CD1c-positive myeloid dendritic cell (primary cell): Measurements from ENCODE around the gene PPP6R3.
"Not testable (repeated sequence)": the region's sequence is repeated elsewhere in the genome, so short reads cannot be mapped to it uniquely, and the experiment has no call there.

Experiments
- DNase-seq: peaks from one replicate; pipeline ENCODE4 v3.0.0-alpha.2; 2016; ENCODE audit errors: extremely low spot score

The PPP6R3 gene

GRCh38 chr11:68525336-68525735 lies 64.8 kb downstream of the PPP6R3 start:
- no peak for DNase-seq

- DNase-seq: no peak
These were observed 65.4 kb downstream of the PPP6R3 start for GRCh38 chr11:68525930-68526329.

- DNase-seq: no peak
These were observed 67.0 kb downstream of the PPP6R3 start for GRCh38 chr11:68527585-68527984.

GRCh38 chr11:68528630-68529029 lies 68.1 kb downstream of the PPP6R3 start:
- DNase-seq: no peak

GRCh38 chr11:68531129-68531693 lies 70.7 kb downstream of the PPP6R3 start:
- no peak for DNase-seq

- DNase-seq: no peak
These were observed 72.3 kb downstream of the PPP6R3 start for GRCh38 chr11:68532727-68533369.

DNA sequence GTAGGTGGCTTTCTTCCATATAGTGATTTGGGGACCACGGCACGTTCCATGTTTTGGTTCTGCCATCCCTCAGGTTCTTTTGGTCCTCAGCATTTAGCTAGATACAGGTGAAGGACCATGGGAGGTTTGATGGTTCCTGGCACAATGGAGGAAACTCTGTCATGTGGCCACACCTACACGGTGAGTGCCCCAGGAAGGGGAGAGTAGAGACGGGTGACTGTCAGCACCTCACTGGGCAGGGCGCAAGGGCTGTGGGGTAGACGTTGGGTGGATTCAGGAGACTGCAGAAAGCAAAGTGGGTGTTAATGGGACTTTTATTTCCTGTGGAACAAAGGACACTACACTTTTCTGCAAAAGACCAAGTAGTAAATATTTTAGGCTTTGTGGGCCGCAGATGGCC lies 73.4 kb downstream of the PPP6R3 start:
- no peak for DNase-seq

- DNase-seq: no peak
These were observed 74.5 kb downstream of the PPP6R3 start for GRCh38 chr11:68535098-68535497.

- no peak for DNase-seq
These were observed 76.2 kb downstream of the PPP6R3 start for GRCh38 chr11:68536706-68537105.

DNA sequence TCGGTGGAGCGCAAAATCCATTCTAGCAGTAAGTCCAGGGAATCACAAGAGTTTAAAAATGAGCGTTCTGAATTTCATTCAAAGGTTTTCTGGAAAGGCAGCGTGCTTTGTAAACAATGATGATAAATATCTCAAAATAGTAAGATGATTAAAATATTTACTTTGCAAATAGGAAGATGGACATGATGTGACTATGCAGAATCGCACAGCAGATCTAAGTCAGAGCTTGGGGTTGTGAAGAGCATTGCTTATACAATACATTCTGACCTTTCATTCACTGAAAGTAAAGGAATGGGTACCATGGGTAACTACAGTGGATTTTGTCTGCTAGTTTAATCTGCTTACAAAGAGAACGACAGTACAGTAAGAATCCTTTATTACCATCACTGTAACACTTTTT lies 77.5 kb downstream of the PPP6R3 start:
- no peak for DNase-seq

DNA sequence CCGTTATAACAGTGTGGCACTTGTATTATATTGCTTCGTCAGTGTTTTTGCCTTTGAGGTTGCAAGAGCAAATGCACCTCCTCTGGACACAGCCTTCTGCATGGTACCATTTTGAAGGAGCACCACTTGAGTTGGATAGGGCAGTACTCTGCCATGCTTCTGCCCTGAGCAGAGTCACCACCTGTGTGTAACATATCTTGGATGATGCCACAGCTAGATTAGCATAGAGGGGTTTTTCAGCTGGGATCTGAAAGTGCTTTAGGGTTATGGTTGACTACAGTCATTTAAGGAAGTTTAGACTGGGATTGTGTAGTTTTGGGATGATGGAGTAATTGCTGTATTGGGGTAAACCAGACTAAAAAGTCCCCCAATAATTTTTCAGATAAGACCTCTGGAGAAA lies 78.8 kb downstream of the PPP6R3 start:
- DNase-seq: no peak

DNA sequence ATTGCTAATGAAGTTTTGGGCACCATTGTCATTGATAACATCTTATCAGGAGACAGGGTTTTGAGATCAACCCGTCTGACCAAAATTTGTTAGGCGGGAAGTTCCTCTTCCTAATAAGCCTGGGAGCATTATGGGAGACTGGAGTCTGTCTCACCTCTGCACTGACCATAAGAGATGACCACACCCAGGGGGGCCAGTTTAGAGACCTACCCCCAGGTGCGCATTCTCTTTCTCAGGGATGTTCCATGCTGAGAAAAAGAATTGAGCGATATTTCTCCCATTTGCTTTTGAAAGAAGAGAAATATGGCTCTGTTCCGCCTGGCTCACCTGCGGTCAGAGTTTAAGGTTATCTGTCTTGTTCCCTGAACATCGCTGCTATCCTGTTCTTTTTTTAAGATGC lies 80.0 kb downstream of the PPP6R3 start:
- not testable (repeated sequence) for DNase-seq

DNA sequence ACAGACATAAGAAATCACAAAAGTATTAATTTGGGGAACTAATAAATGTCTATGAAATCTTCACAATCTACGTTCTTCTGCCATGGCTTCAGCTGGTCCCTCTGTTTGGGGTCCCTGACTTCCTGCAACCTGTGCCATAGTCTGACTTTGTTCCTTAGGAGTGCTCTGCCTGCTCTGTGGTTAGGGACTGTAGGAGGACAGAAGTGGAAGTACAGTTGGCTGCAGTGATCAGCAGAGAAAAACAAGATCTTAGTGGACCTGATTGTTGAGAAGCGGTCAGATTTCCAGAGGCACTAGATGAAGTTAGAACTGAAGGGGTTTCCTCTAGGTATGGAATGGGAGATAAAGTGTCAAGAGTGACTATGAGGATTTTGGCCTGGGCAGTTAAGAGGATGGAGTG lies 80.6 kb downstream of the PPP6R3 start:
- DNase-seq: peak; percentile 42

DNA sequence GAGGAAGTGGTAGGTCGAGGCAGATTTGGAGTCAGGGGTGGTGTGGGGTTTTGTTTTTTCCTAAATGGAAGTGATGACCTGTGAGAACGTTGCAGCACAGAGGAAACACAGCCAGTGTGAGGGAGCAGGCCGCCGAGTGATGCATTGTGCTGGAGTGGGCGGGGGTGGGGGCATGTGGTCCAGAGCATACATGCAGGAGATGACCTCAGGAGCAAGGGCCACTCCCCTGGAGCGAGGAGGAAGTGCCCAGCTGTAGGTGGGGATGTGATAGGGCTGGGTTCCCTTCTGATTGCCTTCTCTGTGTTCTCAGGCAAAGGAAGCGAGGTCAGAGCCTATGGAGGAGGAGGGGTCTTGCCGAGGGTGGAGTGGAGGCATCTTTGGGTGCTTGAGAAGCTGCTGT lies 81.4 kb downstream of the PPP6R3 start:
- DNase-seq: peak; percentile 82

DNA sequence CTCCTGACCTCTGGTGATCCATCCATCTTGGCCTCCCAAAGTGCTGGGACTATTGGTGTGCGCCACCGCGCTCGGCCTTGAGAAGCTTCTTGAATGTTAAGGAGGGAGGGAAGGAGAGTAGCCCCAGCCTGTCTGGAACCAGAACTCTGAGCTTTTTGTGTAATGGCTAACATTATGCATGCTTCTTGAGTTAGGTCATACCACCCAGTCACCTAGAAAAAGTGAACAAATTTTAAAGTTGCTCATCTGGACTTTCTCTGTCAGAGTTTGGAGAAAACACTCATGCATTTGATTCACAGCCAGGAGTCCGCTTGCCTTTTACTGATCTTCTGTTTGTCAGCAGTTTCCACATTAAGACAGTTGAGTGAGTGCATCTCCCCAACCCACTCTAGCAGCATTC lies 82.1 kb downstream of the PPP6R3 start:
- no peak for DNase-seq

DNA sequence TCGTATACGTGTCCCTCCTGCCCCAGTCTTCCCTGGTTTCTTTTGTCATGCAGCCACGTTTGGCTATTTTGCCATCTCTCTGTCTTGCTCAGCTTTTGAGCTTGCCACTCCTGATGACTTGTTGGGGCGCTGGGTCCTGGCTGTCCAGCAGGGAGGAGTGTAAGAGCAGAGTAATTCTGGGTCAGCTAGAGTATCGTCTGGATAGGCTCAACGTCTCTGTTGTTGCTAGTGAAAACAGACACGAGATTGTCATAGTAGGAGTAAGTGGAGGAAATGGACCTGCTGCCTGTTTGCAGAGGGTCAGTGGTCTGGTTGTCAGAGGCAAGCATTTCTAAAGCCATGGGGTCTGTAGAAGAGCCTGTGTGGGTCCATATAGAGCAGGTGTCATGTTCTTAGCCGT lies 83.0 kb downstream of the PPP6R3 start:
- DNase-seq: no peak

- no peak for DNase-seq
These were observed 84.8 kb downstream of the PPP6R3 start for GRCh38 chr11:68545347-68545746.

GRCh38 chr11:68545796-68546195 lies 85.2 kb downstream of the PPP6R3 start:
- DNase-seq: no peak

GRCh38 chr11:68546555-68546954 lies 86.0 kb downstream of the PPP6R3 start:
- DNase-seq: peak; percentile 68

GRCh38 chr11:68549789-68550484 lies 89.4 kb downstream of the PPP6R3 start:
- no peak for DNase-seq

- DNase-seq: peak; percentile 62
These were observed 89.9 kb downstream of the PPP6R3 start for GRCh38 chr11:68550485-68550817.

DNA sequence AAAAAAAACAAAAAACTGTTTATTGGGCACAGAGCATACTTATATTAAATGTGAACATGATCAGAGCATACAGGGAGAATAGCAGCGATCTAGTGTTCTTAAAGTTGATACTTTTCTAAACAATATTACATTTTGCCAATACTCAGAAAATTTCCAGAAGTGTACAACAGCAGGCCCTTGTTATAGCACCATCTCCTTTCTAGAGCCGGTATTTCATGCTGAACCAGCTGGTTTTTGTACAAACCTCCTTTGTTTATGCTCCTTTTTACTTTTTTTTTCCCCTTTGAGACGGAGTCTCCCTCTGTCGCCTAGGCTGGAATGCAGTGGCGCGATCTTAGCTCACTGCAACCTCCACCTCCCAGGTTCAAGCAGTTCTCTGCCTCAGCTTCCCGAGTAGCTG lies 90.7 kb downstream of the PPP6R3 start:
- no peak for DNase-seq

DNA sequence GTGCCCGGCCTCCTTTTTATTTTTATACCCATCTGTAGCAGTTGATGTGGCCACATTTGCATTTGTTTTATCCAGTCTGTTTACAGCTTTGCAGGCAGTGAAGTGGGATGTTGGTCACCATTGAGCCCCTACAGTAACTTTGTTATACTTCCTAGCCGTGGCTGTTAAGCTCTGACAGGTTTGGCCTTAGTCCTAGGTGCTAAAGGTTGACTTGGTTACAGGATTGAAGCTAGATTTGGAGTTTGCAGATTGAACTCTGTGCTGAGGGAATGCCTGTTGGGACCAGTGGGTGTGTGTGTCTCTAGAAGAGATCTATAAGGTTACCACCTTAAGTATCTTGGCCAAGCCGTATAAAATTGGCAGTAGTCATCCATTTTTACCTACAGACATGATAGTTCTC lies 91.2 kb downstream of the PPP6R3 start:
- DNase-seq: no peak

DNA sequence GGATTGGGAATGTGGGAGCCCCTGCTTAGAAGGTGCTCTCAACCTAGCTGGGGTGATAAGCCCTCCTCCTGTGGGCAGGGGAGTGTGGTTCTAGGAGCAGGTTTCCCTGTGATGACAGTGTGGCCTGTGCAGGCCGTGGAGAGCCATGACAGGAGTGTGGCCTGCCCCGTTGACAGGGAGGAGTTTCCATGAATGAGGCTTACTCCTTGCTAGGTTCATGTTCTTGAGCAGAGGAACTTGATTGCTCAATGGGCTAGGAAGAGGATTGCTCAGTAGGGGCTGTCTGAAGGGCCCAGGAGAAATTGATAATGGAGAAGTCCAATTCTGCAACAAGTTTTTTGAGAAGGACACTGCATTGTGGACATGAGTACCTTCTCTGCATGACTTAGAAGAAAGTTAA lies 92.0 kb downstream of the PPP6R3 start:
- peak; percentile 71 for DNase-seq
